Stimulated activated naive CD8-positive, alpha-beta T cell treated with anti-CD3 and anti-CD28 coated beads, Interleukin-15, Interleukin-2, amounts not matched to agents 100 U/mL and 50 U/mL, for 24 hours (primary cell): ENCODE measurements around the gene OSBPL2.

Experiments
- ATAC-seq: fragments of 150-1000 bp; cut with Tn5 transposase; one replicate; pipeline ENCODE4 v1.10.0; 2021
- DNase-seq: peaks from one replicate; pipeline ENCODE4 v3.0.0; 2021

Gene OSBPL2

DNA sequence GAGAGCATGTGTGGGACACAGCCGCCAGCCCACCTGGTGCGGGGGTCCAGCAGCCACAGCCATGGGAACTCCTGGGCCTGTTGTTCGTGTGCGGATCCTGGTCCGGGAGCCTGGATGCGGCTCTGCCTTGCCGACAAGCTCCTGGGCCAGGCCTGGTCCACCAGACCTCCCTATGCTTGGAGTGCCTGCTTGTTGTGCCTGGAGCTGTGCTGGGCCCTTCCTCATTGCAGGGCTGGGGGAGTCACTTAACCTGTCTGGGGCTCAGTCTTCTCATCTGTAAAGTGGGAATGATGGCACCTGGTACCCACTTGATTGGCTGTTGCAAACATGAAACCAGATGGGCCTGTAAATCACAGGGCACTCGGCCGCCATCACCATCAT, 2.6 kb upstream of the OSBPL2 start:
- DNase-seq (no peak), ATAC-seq (no peak)

DNA sequence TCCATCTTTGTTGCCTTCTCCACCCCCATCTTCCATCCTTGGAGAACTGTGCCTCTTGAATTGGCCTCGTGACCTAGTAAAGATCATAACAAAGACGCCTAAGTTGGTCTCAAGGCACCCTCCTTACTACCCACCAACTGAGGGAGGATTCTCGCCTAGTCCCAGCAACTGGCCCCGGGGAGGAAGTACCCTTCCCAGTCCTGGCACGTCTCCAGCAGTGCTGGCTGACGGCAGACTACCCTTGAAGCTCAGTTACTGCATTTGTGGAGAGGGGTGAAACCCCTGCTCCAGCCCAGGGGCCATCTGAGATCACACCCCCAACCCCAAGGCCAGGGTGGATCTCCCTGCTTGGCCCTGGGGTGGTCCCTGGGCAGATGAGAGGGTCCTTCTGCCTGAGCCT, 2.1 kb upstream of the OSBPL2 start:
- ATAC-seq = no peak

DNA sequence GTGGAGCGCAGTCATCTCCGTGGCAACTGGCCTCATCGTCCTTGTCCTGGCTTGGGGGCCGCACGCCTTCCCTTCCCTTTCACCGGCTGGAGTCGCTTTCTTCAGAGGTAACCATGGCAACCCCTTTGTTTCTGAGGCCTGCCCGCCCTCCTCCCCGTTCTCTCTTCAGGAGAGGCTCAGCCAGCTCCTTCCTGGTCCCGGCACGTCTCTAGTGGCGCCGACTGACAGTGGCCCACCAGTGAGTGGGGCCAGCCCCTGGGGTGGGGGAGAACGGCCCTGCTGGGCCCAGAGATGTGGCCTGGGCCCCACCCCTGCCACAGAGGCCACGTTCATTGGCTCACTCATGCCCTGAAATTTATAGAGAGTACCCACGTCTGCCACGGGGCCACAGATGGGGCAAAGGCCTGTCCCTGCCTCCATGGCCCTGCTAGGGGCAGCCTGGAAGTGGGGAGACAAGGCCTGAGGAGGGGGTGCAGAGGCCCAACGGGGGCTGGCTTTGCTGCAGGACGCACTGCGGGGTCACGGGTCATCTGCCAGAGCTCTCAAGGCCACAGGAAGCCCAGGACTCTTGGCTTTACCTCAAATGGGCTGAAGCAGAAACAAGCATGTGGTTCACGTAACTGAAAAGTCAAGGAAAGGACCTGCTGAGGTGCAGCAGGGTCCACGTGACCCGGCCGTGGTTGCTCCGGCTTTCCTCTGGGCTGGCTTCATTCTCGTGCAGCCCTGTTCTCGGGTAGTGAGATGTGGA, 1.4 kb upstream of the OSBPL2 start:
- ATAC-seq = no peak
- no peak for DNase-seq

More for the DNA sequence above, 2.1 kb upstream of the OSBPL2 start:
- DNase-seq = no peak

DNA sequence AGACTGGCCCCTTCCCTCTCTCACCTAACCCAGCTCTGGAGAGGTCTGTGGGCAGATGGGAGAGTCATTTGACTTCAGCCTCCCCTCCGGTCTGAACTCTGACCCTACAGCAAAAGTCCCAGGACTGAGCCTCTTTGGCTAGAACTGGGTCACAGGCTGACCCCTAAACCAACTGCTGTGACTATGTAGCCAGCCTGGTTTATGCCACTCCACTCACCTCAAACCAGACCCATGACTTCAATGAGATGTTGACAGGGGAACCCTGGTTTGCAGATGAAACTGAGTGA, 864 bp upstream of the OSBPL2 start:
- no peak for DNase-seq
- ATAC-seq = no peak

DNA sequence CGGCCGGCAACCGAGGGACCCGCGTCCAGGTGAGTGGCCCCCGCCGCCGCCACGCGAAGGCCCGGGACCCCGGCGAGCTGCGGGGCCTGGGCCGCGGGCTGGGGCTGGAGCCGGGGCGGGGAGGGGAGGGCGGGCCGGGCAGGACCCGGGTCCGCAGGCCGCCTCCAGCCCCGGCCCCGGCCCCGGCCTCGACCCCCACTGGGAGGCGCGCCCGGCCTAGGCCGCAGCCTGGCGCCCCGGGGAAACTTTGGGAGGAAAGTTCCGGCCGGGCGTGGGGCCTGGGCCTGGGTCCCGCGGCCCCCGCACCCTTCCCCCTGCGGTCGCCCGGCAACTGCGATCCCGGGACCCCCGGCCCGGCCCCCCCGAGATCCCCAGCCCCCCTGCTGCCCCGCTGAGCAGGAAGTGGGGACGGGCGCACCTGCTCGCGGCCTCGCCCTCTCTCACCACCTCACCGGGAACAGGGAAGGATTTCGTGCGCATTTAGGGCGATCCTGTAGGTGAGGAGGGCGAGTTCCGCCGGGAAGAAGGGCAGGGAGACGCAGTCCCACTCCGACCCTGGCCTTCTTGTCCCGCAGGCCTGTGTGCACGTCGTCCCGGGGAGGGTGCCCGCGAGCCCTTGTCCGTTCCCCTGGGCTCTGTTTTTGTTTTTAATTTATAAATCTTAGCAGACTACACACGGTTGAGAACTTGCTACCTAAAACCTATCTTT, 402 bp downstream of the OSBPL2 start:
- no peak for DNase-seq

DNA sequence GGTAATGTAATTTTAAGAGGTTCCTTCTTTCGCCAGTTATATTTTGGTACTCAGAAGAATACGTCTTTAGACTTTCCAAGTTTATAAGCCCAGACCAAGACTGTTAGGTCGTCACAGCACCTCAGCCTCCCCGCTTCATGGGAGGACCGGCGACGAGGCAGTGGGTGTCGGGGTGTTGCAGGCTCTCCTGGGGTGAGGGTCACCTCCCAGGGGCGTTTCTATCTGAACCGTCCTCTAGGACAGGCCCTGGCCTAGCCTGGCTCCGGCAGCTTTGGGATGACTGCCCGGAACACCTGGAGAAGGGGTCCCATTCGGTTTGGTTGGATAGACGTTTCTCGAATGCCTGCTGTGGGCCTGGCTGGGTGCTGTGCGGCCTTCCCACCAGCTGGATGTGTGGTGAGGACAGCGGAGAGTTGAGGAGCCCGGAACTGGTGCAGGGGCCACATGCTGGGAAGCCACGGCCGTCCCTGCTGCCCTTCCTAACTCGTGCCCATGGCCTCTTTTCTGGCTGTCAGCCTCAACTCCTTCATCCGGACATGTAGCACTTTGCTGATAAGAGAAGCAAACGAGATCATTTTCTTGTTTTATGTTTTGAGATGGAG, 1.1 kb downstream of the OSBPL2 start:
- DNase-seq (no peak), ATAC-seq (no peak)

More for the DNA sequence above, 402 bp downstream of the OSBPL2 start:
- ATAC-seq = no peak

DNA sequence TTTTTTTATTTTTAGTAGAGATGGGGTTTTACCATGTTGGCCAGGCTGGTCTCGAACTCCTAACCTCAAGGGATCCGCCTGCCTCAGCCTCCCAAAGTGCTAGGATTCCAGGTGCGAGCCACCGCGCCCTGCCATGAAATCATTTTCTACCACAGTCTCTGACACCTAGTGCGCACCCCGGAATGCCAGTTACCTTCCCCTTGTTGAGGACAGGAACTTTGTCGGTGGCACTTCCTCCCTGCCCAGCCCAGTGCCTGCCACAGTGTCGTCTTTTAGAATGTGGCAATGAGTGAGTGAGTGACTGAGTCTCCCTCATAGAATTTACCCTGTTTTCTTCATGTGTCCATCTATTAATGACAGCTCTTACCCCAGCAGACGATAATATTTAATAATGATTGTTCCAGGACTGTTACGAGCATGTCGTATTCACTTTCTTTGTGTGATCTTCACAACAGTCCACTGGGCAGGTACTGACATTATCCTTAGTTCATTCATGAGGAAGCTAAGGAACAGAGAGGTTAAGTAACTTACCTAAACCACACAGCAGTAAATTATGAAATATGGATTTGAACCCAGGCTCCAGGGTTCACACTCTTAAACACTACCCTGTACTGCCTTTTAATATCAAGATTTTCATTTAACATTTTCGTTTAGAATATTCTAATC, 1.8 kb downstream of the OSBPL2 start:
- no peak for ATAC-seq
- no peak for DNase-seq

DNA sequence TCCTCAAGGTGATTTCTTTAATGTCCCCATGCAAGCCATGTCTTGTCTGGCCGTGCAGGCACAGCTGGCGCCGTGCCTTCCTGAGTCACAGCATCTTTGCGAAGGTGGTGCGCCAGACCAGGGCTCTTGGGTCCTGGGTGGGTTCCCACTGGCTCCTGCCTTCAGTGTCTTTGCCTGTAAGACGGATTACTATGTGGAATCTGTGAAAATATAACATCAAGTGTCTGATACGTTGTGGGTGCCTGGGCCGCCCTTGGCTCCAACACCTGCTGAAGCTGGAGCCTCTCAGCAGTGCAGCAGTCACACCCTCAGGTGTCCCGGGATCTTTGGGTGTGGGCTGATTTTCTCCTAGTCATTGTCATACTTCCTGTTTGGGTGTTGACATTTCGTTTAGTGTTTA, 3.2 kb downstream of the OSBPL2 start:
- DNase-seq (no peak), ATAC-seq (no peak)

DNA sequence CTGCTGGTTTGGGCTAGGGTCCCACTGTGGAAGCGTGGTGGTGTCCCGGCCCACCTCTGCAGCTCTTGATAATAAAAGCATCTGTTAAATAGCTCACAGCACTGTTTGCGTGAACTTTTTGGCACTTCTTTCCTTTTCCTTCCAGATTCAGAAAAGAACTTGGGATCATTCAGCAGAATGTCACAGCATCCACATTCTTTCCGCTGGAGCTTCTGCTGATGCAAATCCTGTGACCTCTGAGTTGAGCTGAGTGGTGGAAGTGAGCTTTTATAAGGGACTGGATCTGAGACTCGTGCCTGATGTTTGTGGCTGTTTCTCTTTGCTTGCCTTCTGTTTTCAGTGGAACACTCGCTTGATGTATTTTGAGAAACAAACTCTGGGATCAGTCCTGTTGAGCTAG, 3.9 kb downstream of the OSBPL2 start:
- no peak for DNase-seq

DNA sequence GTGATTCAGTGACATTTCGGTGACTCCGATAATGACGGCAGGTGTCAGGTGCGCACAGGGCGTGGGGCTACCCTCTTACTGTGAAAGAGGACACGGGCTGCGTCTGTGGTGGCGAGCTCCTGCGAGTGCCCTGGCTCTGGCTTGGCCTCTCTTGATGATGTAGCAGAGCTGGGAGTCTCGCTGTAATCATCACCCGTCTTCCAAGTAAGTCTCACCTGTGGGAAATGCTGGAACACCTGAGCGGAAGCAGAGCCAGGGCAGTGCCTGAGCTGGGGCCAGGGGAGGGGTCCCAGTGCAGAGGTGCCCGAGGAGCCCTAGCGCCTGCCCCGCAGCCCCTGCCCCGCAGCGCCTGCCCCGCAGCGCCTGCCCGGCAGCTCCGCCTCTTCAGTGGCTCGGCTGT, 4.8 kb downstream of the OSBPL2 start:
- DNase-seq = no peak
- no peak for ATAC-seq

More for the DNA sequence above, 3.9 kb downstream of the OSBPL2 start:
- no peak for ATAC-seq

DNA sequence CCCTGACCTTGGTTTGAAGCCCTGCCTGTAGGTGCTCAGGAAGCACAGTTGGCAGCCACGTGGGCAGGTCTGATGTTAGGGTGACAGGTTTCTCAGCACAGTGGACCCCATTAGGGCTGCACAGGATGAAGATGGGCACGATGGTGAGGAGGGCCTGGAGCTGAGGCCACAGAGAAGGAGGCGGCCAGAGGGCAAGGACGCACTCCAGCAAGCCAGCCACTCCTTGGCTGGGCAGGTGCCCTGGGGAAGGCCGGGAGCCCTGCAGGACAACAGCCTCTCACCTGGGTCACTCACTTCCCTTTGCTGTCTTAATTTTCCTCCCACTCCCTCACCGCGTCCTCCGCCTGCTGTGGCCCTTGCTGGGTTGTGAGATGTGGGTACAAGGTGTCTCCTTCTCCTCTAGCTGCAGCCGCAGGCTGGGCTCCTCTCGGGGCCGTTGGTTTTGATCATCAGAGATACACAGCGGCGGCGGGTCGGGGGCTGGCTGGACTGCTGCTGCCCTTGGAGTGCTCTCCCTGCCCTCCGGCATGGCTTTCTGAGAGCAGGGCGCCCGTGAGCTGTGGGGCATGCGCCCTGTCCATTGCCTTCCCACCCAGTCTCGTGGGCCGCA, 5.7 kb downstream of the OSBPL2 start:
- DNase-seq = no peak
- ATAC-seq = no peak

DNA sequence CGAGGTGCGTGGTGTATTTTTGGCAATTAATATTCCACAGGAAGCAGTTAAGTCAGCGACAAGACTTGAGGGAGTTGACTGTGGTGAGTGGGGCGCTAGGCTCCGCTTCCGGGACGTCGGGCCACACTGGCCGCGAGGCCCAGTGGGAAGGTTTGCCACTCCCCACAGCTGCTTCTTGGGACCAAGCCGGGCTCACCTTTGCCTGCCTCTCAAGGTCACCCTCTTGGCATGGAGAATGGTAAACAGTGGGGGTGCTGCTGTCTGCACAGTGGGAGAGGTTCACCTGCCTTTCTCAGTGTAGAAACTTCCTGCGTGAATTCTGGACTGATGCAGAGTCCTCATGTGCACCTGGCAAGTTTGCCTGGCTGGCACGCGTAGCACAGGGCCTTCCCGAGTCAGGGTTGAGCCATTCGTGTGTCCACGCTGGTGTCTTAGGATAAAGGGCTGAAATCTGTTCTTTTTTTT, 6.4 kb downstream of the OSBPL2 start:
- DNase-seq (no peak), ATAC-seq (no peak)

DNA sequence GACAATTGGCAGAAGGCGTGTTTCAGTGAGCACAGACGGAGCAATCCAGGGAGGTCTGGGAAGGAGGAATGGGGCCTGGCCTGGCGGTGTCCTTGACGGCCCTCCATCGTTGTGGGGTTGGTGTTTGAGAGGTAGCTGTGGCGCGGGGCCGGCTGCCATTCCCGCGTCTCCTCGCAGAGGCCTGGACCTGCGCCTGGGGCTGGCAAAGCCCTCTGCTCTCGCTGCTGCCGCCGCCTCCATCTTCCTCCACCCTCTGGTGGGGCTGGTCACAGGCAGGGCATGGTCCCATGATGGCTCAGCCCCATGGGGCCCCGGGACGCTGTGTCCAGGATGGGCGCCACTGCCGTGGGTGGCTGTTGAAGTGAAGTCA, 7.6 kb downstream of the OSBPL2 start:
- DNase-seq (no peak), ATAC-seq (no peak)

DNA sequence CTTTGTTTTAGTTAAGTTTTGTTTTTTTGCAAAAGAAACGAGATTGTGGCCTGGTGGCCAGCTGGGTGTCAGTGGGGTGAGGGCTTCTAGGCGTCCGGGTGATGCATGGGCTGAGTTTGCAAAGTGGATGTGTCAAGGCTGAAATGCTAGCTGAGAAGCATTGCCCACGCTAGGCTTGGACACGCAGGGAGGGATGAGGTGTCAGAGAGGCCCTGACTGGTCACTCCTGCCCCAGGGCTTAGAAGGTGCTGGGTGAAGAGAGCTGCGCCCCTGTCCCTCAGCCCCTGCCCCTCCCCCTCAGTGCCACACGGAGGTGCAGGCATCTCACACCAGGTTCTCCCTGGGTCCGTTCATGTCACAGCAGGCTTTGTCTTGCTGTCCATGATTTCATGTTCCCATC, 8.1 kb downstream of the OSBPL2 start:
- ATAC-seq (no peak), DNase-seq (no peak)

DNA sequence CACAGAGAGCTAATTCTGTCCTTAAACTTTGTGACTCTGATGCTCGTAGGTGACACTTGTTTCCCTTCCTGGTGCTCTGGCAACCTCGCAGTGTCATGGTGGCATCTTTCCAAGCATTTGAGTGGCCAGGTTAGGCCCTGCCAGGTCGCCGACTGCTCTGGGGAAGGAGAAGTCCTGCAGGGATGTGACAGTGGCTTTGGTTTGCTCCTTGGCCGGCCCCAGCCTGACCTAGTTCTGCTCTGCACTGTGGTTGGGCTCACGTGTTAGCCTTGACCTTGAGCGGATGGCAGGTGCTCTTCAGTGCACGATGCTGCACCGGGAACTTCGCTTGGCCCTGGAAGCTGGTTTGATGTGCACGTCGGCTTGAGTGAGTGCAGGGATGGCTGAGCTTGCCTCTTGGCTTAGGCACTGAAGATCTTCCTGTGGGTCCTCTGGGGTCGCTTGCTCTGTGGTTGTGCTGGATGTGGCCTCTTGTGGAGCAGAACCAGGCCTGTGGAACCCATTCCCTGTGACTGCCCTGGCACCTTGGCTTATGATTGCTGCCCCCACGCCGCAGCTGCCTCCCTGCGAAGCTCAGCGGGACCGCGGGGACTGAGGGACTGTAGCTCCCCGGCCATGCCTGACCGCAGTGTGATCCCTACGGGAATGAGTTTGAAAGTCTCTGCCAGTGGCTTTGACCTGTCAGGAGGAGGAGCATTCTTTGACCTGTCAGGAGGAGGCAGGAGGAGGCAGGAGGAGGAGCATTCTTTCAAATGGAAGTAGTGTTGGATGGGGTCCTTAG, 8.7 kb downstream of the OSBPL2 start:
- no peak for ATAC-seq
- no peak for DNase-seq

DNA sequence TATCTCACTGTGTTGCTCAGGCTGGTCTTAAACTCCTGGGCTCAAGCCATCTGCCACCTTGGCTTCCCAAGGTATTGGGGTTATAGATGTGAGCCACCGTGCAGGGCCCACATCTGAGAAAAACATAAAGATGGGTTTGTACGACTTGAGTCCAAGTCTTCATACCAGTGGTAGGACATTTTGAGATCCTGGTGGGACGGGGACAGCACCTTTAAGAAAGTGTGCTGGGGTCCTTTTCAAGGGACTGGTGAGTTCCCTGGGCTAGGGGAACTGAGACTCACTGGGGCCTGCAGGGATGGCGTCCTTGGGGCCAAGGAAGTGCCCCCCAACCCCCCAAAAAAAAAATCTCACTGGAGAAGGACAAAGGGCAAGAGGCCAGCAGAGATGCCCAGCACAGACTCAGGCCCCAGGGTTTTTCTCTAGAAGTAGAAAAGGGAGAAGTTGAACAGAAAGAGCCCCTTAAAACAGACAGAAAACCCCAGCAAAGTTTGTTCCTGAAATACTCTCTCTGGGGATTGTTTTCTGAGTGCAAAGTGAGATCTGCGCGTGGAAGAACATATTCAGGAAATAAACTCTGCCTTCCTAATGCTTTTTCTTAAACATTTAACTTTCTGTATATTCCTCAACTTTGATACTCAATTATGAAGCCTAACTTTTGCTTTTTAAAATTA, 10.7 kb downstream of the OSBPL2 start:
- DNase-seq (no peak), ATAC-seq (no peak)

DNA sequence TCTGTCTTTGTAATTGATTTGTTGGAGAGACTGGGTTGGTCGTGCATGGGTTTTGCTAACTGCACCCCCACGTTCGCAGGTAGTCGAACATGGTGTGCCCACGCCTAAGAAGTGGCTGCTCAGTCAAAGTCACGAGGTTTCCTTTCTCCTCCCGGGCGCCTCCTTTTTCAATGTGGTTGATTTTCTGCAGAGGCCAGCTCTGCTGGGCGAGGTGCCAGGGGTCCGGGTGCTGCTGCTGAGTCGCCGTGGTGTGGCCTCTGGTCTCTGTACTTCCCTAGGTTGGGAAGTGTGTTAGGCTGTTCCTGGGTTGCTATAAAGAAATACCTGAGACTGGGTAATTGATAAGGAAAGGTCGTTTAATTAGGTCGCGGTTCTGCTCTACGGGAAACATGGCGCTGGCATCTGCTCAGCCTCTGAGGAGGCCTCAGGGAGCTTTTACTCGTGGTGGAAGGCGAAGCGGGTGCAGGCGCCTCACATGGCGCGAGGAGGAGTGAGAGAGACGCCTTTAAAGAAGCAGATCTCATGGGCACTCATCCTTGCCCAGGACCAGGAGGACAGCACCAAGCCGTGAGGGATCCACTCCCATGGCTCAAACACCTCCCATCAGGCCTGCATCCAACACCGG, 14.1 kb downstream of the OSBPL2 start:
- ATAC-seq (no peak), DNase-seq (no peak)

DNA sequence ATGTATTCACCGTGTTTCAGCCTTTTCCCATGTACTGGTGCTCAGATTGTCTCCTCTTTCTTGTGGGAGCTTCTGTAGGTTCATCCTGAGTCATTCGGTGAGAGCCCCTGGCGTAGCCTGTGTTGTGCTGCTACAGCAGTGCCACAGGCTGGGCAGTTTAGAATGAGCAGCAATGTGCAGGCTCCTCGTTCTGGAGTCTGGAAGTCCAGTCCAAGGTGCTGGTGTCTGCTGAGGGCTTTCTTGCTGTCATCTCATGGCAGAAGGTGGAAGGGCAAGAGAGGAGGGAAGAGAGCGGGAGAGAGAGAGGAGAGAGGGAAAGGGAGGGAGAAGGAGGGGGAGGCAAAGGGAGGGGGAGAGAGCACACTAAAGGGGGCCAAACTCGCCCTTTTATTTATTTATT, 15.1 kb downstream of the OSBPL2 start:
- no peak for ATAC-seq
- DNase-seq = no peak

DNA sequence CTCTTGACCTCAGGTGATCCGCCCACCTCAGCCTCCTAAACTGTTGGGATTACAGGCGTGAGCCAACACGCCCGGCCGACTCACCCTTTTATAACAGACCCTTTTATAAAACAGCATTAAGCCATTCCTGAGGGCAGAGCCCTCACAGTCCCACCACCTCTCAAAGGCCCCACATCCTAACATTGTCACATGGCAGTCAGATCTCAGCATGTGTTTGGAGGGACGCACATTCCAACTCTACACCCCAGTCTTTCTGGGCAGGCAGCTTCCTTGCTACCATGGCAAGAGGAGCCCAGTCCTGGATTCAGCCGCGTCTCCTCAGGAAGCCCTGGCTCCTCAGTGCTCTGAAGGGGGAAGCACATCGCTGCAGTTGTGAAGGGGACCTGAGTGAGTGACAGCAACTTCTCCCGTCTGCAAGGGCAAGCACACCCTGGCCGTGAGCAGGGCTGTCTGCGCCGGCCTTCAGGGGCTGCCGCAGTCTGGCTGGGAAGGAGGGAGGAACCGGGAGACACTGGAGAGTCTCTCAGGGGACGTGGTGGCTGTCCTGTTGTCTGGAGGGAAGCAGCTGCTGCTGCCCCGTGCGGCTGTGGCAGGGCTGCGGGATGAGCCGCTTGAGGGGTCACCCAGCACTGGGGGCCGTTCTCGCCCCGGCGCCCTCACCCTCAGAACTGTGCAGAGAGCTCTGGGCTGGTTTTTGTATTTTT, 15.9 kb downstream of the OSBPL2 start:
- ATAC-seq (no peak), DNase-seq (no peak)

DNA sequence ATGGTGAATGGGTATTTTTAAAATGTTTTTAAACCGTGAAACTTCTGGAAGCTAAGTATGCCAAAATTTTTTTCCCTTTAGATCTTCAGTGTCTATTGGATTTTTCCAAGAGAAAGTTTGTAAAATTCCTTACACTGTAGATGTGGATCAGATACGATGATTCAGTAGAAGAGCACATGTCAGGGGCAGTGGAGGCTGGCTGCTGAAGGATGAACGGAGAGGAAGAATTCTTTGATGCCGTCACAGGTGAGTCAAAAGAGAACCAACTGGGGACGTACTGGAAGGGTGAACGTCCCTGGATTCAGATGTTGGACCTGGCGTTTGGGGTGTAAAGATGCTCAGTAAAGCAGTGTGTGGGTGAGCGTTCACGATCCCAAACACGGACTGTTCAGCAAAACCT, 17.7 kb downstream of the OSBPL2 start:
- DNase-seq (no peak), ATAC-seq (no peak)
